Keratinocyte (primary cell): ENCODE data around the gene NR1I3.

Source experiments
- CTCF ChIP-seq, 3 experiments: IDR thresholded peaks in 1 of 3; conservative IDR thresholded peaks in 1 of 3; optimal IDR thresholded peaks in 1 of 3; 2 replicates in 2 of 3; 3 replicates in 1 of 3; pipeline versions ENCODE3 to v1.5.1; 2011; ENCODE audit warnings: low read length in 3 of 3, mild to moderate bottlenecking in 3 of 3, moderate library complexity in 2 of 3, control low read depth in 1 of 3, inconsistent platforms in 1 of 3; ENCODE audit not compliant: insufficient read depth in 2 of 3; ENCODE audit errors: extremely low read depth in 1 of 3
- EZH2 ChIP-seq: IDR thresholded peaks from one replicate; pipeline ENCODE4 v1.6.1; 2012; ENCODE audit warnings: inconsistent platforms, mild to moderate bottlenecking, low read length, moderate library complexity

- TF ChIP-seq CTCF (optimal IDR thresholded peaks at IDR 0.05 in 1 of 3, IDR thresholded peaks at IDR 0.05 in 1 of 3, conservative IDR thresholded peaks at IDR 0.05 in 1 of 3; ENCODE audit: extremely low read depth in 1 of 3, insufficient read depth in 2 of 3, low read length in 3 of 3) (no peak), EZH2 (no peak)
Measured at GRCh38 chr1:161266836-161267235, 28.8 kb upstream of the NR1I3 start.
